Measurements from ENCODE around the gene DPF3. TPM values are rescaled to one million over a fixed set of nuclear protein-coding genes. Genes with fewer than 3 reads are reported as not detected.

Gene DPF3
- total RNA-seq, 1 experiment from 2014 or later: 0.31 TPM

DNA sequence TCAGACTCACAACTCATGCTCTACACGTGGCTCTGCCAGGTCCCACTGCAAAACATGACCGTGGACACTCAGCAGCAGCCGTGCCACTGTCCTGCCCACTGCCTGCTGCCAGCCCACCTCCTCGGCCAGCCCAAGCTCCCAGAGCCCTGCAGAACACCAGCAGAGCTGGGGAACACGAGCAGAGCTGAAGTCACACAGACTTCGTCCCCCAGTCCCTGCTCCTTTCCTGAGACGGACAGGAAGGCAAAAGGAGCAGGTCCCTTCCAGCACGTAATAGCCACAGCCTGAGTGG lies 152.1 kb downstream of the DPF3 start:
- Mint-ChIP-seq H3K9me3 (no peaks in the 10 kb centered on the region), H3K27me3 (ENCODE audit: low read depth) (no peaks in the 10 kb centered on the region; the same call in 1 of the 2 replicates), H3K36me3 (no peaks in the 10 kb centered on the region), H3K27ac (no peak overlapping the region), H3K4me3 (no peak overlapping the region), H3K4me1 (peaks cover 13% of the 10 kb centered on the region)
- CTCF ChIA-PET: no interaction called here
- POLR2A ChIA-PET: no interaction called here
- ATAC-seq (no peak), DNase-seq (ENCODE audit: low spot score) (no peak)
- TF ChIP-seq, protein P1, sequence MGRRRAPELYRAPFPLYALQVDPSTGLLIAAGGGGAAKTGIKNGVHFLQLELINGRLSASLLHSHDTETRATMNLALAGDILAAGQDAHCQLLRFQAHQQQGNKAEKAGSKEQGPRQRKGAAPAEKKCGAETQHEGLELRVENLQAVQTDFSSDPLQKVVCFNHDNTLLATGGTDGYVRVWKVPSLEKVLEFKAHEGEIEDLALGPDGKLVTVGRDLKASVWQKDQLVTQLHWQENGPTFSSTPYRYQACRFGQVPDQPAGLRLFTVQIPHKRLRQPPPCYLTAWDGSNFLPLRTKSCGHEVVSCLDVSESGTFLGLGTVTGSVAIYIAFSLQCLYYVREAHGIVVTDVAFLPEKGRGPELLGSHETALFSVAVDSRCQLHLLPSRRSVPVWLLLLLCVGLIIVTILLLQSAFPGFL (CRISPR knock-in tag; IDR thresholded peaks at IDR 0.05; ENCODE audit: borderline replicate concordance): no peak
- TF ChIP-seq, protein P2, sequence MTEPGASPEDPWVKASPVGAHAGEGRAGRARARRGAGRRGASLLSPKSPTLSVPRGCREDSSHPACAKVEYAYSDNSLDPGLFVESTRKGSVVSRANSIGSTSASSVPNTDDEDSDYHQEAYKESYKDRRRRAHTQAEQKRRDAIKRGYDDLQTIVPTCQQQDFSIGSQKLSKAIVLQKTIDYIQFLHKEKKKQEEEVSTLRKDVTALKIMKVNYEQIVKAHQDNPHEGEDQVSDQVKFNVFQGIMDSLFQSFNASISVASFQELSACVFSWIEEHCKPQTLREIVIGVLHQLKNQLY (CRISPR knock-in tag; IDR thresholded peaks at IDR 0.05): no peak
- TF ChIP-seq TEAD4 (CRISPR knock-in tag; IDR thresholded peaks at IDR 0.05) (no peak), CREM (CRISPR knock-in tag; IDR thresholded peaks at IDR 0.05) (no peak)
- TF ChIP-seq, protein P3, sequence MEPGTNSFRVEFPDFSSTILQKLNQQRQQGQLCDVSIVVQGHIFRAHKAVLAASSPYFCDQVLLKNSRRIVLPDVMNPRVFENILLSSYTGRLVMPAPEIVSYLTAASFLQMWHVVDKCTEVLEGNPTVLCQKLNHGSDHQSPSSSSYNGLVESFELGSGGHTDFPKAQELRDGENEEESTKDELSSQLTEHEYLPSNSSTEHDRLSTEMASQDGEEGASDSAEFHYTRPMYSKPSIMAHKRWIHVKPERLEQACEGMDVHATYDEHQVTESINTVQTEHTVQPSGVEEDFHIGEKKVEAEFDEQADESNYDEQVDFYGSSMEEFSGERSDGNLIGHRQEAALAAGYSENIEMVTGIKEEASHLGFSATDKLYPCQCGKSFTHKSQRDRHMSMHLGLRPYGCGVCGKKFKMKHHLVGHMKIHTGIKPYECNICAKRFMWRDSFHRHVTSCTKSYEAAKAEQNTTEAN (CRISPR knock-in tag; IDR thresholded peaks at IDR 0.05): no peak
- TF ChIP-seq, protein P4, sequence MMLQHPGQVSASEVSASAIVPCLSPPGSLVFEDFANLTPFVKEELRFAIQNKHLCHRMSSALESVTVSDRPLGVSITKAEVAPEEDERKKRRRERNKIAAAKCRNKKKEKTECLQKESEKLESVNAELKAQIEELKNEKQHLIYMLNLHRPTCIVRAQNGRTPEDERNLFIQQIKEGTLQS (CRISPR knock-in tag; conservative IDR thresholded peaks at IDR 0.05): no peak

DNA sequence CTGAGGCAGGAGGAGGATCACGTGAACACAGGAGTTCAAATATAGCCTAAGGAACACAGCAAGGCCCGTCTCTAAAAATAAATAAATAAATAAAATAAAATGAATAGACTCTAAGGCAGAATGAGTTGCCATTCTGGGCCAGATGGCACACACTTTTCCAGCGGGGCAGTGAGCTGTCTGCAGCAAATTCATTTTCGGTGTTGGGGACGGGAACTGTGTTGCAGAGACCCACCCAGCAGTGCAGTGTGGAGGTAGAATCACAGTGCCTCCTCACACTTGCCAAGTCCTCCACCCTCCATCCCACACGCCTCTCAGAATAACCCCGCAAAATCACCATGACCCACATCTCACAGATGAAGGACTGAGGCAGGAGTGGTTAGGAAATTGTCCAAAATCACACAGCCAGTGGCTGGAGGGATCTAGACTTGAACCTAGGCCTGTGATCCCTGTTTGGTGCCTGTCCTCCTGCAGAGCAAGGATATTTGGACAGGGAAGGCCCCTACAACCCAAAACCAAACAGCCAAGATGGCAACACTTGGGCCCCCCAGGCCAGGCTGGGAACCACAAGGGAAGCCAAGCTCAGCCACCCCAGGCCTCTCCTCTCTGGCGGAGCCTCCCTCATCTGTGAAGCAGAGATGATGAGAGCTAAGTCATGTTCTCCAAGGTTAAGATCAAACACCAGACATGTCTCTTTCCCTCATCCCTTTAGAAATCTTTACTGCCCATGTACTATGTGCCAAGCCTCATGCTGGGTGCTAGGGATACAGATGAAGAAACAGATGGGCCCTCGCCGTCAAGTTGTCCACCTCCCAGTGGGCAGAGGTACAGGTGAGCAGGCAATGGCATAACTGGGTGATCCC lies 152.7 kb downstream of the DPF3 start:
- DNase-seq (ENCODE audit: low spot score) (no peak), ATAC-seq (no peak)
- no peaks in the 10 kb centered on the region; the same call in 1 of the 2 replicates for H3K27me3 Mint-ChIP-seq (ENCODE audit: low read depth)
- no peaks in the 10 kb centered on the region for H3K36me3 Mint-ChIP-seq
- POLR2A ChIA-PET: no interaction called here
- CTCF ChIA-PET: no interaction called here
- H3K4me1 Mint-ChIP-seq: peaks cover 13% of the 10 kb centered on the region
- H3K9me3 Mint-ChIP-seq: no peaks in the 10 kb centered on the region
- TF ChIP-seq, protein P5, sequence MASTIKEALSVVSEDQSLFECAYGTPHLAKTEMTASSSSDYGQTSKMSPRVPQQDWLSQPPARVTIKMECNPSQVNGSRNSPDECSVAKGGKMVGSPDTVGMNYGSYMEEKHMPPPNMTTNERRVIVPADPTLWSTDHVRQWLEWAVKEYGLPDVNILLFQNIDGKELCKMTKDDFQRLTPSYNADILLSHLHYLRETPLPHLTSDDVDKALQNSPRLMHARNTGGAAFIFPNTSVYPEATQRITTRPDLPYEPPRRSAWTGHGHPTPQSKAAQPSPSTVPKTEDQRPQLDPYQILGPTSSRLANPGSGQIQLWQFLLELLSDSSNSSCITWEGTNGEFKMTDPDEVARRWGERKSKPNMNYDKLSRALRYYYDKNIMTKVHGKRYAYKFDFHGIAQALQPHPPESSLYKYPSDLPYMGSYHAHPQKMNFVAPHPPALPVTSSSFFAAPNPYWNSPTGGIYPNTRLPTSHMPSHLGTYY (CRISPR knock-in tag; IDR thresholded peaks at IDR 0.05): no peak
- TF ChIP-seq CREB1 (CRISPR knock-in tag; IDR thresholded peaks at IDR 0.05): no peak
- TF ChIP-seq, protein P6, sequence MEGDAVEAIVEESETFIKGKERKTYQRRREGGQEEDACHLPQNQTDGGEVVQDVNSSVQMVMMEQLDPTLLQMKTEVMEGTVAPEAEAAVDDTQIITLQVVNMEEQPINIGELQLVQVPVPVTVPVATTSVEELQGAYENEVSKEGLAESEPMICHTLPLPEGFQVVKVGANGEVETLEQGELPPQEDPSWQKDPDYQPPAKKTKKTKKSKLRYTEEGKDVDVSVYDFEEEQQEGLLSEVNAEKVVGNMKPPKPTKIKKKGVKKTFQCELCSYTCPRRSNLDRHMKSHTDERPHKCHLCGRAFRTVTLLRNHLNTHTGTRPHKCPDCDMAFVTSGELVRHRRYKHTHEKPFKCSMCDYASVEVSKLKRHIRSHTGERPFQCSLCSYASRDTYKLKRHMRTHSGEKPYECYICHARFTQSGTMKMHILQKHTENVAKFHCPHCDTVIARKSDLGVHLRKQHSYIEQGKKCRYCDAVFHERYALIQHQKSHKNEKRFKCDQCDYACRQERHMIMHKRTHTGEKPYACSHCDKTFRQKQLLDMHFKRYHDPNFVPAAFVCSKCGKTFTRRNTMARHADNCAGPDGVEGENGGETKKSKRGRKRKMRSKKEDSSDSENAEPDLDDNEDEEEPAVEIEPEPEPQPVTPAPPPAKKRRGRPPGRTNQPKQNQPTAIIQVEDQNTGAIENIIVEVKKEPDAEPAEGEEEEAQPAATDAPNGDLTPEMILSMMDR (IDR thresholded peaks at IDR 0.05): no peak
- TF ChIP-seq OVOL2 (CRISPR knock-in tag; IDR thresholded peaks at IDR 0.05; ENCODE audit: borderline replicate concordance): no peak
- TF ChIP-seq TP53 (CRISPR knock-in tag; IDR thresholded peaks at IDR 0.05): no peak
- TF ChIP-seq SMAD4 (CRISPR knock-in tag; IDR thresholded peaks at IDR 0.05): no peak
- no peak for TF ChIP-seq NFE2L1 (CRISPR knock-in tag; IDR thresholded peaks at IDR 0.05)
- TF ChIP-seq, protein P7, sequence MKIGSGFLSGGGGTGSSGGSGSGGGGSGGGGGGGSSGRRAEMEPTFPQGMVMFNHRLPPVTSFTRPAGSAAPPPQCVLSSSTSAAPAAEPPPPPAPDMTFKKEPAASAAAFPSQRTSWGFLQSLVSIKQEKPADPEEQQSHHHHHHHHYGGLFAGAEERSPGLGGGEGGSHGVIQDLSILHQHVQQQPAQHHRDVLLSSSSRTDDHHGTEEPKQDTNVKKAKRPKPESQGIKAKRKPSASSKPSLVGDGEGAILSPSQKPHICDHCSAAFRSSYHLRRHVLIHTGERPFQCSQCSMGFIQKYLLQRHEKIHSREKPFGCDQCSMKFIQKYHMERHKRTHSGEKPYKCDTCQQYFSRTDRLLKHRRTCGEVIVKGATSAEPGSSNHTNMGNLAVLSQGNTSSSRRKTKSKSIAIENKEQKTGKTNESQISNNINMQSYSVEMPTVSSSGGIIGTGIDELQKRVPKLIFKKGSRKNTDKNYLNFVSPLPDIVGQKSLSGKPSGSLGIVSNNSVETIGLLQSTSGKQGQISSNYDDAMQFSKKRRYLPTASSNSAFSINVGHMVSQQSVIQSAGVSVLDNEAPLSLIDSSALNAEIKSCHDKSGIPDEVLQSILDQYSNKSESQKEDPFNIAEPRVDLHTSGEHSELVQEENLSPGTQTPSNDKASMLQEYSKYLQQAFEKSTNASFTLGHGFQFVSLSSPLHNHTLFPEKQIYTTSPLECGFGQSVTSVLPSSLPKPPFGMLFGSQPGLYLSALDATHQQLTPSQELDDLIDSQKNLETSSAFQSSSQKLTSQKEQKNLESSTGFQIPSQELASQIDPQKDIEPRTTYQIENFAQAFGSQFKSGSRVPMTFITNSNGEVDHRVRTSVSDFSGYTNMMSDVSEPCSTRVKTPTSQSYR (CRISPR knock-in tag; IDR thresholded peaks at IDR 0.05): no peak
- TF ChIP-seq, protein P8, sequence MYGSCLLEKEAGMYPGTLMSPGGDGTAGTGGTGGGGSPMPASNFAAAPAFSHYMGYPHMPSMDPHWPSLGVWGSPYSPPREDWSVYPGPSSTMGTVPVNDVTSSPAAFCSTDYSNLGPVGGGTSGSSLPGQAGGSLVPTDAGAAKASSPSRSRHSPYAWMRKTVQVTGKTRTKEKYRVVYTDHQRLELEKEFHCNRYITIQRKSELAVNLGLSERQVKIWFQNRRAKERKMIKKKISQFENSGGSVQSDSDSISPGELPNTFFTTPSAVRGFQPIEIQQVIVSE (CRISPR knock-in tag; IDR thresholded peaks at IDR 0.05; ENCODE audit: borderline replicate concordance): no peak
- no peak for TF ChIP-seq NFATC4 (CRISPR knock-in tag; IDR thresholded peaks at IDR 0.05)
- no peak overlapping the region for H3K27ac Mint-ChIP-seq
- H3K4me3 Mint-ChIP-seq: no peak overlapping the region
